GM19035 (cell line): ENCODE measurements around the gene NUCB1.
"Not testable (repeated sequence)": the region's sequence is repeated elsewhere in the genome, so short reads cannot be mapped to it uniquely, and the experiment has no call there.

ENCODE experiments used
- ATAC-seq: cut with Tn5 transposase; IDR thresholded peaks from one replicate; pipeline ENCODE4 v1.9.1; 2021; ENCODE audit not compliant: unreplicated experiment

Gene NUCB1

GRCh38 chr19:48899781-48900476 is at the start of gene NUCB1:
Gene NUCB1 (plus strand): TSS chr19:48900312. CDS start chr19:48900797, 485 bp downstream.
- ATAC-seq = peak; percentile 95

- ATAC-seq = no peak
Observed at GRCh38 chr19:48852292-48852691, 47.8 kb upstream of the NUCB1 start.

DNA sequence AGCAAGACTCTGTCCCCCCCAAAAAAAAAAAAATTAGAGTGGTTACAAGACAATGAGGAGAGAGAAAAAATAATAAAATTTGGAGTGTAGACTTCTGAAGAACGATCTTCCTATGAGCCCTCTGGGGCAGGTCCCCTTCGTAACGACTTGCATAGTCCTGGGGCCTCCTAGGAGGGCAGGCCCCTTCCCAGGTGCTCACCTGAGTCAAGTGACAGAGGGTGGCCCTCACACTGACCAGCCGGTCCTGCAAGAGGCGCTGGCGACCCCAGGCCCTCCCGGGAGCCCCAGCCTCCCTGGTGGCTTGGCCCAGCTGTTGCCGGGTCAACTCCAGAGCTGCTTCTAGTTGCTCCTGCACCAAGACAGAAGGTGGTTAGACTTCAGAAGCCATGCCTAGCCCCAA is 46.6 kb upstream of the NUCB1 start:
- ATAC-seq = no peak

DNA sequence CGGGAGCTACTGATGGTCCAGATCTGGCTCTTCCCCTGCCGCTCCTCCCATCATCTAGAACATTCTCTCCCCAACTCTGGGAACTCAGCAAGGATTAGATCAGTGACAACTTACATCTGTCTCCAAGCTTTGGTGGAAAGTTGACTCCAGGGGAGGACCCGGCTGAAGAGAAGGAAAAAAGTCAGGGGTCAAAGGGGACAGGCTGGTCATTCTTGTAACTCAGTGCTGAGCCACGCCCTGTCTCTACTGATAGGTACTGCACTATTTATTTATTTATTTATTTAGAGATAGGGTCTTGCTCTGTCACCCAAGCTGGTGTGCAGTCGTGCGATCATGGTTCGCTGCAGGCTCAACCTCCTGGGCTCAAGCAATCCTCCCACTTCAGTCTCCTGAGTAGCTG is 46.0 kb upstream of the NUCB1 start:
- ATAC-seq = no peak

- ATAC-seq = no peak
Observed at GRCh38 chr19:48856921-48857320, 43.2 kb upstream of the NUCB1 start.

DNA sequence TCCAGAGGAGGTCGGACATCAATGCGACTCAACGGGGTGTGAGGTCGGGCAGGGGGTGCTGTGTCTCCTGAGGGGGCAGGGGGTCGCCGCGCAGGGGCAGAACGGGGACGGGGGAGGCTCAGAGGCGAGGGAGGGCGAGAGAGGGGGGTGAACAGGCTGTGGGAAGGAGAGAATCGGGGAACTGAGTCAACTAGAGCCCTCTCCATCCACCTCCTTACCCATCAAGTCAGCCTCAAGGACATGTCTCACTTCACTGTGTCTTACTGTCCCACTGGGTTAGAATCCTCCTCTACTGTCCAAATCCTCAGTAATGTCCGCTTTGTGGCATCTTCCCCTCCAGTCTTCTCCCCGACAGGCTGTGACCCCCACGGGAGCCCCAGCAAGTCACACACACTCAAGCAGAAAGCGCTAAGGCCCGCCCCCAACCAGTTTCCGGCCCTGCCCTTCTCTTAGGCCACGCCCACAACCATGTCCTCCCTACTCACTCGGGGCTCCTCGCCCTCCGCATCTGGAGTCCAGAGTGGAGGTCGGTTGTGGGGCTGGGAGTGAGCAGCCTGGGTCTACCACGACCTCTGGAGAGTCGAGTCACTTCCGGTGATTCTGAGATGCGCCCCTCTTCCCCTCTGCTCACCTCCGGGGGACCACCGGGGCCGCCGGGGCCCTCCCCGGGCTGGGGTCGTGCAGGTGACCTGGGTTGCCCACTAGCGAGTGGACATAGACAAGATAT is 41.0 kb upstream of the NUCB1 start:
- ATAC-seq = no peak

DNA sequence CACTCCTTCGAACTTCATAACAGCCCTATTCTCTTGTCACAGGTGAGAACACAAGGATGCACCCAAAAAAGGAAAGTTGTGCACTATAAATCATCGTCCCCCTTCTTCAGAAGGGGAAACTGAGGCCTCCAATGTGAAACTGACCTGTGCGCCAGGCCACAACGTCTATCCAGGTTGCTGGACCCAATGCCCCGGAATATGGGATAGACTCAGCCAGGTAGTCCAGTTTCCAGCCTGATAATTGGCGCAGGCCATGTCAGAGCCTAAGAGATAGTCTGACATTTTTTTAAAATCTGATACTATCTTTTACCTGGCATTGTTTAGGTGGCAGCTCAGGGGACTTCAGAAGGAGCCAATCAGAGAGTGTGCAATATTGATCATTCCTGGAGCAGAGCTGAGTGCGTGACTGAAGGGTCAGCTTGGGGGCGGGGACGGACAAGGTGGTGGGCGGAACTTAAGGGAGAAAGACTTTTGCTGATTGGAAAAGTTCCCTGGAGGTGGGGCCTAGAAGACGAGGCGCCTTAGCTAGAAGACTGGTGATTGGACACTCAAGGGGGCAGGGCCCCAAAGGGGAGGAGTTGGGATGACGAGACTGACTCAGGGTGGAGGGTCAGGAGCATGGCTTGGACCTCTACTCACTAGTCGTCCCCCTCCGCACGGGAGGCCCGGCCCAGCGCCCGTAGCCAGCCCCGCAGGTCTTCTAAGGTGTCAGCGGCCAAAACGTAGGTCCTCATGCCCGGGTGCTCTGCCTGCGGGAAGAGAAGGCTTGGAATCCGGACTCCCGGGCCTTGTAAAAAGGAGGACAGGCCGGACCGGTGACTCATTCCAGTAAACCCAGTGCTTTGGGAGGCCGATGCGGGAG is 40.2 kb upstream of the NUCB1 start:
- no peak for ATAC-seq

GRCh38 chr19:48861313-48861712 is 38.8 kb upstream of the NUCB1 start:
- ATAC-seq = no peak

DNA sequence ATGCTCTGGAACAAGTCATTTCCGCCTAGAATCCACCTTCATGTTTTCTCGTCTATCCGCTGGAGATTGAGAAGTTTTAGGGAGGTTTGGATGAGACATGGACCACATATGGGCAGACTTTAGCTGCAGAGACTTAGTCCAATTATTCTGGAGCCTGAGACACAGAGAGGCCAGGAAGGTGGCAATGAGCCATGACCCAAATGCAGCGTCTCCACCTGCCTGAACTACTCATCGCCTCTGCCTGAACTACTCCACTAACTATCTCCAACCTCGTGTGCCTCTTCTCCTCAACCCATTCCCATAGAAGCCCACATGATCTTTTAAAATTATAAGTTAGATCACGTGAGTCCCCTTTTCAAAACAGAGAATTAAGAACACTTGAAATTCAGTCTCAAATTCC is 37.3 kb upstream of the NUCB1 start:
- ATAC-seq = no peak

DNA sequence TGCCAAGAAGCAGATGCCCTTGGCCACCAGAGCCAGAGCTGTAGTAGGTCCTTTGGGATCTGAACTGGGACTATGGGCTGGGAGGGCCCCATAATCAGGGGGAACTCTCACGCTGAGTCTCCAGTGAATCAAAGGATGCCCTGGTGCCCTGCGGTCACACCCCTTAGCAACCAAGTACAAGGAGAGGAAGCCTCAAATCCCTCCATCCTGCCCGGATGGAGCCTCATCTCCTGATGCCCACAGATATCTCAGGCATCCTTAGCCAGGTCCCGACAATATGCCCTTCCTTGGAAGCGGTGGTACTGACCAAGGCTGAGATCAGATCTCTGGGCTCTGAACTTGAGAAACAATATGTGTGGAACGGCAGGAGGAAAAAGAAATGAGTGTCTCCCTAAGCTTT is 33.4 kb upstream of the NUCB1 start:
- no peak for ATAC-seq

GRCh38 chr19:48867123-48867745 is 32.9 kb upstream of the NUCB1 start:
- ATAC-seq = no peak

GRCh38 chr19:48867746-48868113 is 32.4 kb upstream of the NUCB1 start:
- no peak for ATAC-seq

GRCh38 chr19:48868114-48868886 is 31.8 kb upstream of the NUCB1 start, which contains the start of gene PLEKHA4:
Gene PLEKHA4 (minus strand): TSS chr19:48868617. CDS start chr19:48867620, 997 bp downstream.
- ATAC-seq = no peak

DNA sequence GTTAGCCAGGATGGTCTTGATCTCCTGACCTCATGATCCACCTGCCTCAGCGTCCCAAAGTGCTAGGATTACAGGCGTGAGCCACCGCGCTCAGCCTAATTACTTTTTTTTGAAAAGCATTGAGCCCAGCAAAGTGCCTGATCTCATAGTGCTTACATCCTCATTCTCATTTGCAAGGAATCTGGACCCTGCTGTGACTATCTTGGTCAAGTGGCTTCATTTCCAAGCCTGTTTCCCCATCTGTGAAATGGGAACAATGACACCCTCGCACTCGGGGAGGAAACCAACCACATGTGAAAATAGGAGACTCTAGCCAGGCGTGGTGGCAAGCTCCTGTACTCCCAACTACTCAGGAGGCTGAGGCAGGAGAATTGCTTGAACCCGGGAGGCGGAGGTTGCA is 30.1 kb upstream of the NUCB1 start:
- no peak for ATAC-seq

DNA sequence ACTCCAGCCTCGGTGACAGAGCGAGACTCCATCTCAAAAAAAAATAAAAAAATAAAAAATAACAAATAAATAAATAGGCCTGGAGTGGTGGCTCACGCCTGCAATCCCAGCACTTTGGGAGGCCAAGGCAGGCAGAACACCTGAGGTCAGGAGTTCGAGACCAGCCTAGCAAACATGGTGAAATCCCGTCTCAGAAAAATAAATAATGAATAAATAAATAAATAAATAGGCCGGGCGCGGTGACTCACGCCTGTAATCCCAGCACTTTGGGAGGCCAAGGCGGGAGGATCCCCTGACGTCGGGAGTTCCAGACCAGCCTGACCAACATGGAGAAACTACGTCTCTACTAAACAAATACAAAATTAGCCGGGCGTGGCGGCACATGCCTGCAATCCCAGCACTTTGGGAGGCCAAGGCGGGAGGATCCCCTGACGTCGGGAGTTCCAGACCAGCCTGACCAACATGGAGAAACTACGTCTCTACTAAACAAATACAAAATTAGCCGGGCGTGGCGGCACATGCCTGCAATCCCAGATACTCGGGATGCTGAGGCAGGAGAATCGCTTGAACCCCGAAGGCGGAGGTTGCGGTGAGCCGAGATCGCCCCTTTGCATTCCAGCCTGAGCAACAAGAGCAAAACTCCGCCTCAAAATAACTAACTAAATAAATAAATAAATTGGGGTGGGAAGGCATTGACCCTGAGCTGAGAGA is 28.5 kb upstream of the NUCB1 start:
- not testable (repeated sequence) for ATAC-seq

DNA sequence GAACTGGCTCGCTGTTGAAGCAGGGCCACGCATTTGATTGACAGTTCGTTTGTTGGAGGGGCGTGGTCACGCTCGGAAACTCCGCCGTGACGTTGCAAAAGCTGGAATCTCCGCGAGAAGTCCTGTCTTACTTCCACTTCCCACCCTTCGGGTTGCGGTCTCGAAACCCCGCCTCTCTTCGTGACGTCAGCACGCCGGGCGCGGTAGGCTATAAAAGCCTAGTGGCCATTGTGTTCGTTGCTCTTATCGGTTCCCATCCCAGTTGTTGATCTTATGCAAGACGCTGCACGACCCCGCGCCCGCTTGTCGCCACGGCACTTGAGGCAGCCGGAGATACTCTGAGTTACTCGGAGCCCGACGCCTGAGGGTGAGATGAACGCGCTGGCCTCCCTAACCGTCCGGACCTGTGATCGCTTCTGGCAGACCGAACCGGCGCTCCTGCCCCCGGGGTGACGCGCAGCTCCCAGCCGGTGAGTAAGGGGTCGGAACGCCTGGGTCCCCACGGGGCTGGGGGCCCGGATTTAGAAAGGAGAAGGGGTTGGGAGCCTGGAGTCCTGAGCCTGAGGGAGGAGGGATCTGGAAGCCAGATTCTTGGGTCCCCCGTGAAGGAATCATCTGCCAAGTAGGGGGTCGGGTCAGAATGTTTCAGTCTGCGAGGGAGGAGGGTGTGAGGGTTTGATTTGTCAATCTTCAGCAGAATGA is 27.8 kb upstream of the NUCB1 start, which contains the start of gene PPP1R15A:
Gene PPP1R15A (plus strand): TSS at position 240 of the 702 bp plus-strand sequence. CDS start 813 bp downstream, outside the sequence.
- peak; percentile 60 for ATAC-seq

DNA sequence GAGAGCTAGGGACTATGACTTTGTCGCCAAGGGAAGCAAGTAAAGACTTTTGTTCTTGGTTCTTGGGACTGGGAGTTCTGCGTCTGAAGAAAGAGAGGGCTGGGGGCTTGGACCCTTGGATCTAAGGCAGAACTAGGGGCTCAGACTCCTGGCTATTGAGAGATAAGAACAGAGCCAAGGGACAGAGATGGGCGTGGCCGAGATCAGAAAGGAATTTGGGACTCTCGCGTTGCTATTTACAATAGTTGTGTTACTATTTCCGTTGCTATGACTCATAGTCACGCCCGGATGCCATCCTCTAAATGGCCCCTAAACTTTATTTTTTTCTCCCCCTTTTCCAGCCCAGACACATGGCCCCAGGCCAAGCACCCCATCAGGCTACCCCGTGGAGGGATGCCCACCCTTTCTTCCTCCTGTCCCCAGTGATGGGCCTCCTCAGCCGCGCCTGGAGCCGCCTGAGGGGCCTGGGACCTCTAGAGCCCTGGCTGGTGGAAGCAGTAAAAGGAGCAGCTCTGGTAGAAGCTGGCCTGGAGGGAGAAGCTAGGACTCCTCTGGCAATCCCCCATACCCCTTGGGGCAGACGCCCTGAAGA is 27.1 kb upstream of the NUCB1 start:
- ATAC-seq = no peak

DNA sequence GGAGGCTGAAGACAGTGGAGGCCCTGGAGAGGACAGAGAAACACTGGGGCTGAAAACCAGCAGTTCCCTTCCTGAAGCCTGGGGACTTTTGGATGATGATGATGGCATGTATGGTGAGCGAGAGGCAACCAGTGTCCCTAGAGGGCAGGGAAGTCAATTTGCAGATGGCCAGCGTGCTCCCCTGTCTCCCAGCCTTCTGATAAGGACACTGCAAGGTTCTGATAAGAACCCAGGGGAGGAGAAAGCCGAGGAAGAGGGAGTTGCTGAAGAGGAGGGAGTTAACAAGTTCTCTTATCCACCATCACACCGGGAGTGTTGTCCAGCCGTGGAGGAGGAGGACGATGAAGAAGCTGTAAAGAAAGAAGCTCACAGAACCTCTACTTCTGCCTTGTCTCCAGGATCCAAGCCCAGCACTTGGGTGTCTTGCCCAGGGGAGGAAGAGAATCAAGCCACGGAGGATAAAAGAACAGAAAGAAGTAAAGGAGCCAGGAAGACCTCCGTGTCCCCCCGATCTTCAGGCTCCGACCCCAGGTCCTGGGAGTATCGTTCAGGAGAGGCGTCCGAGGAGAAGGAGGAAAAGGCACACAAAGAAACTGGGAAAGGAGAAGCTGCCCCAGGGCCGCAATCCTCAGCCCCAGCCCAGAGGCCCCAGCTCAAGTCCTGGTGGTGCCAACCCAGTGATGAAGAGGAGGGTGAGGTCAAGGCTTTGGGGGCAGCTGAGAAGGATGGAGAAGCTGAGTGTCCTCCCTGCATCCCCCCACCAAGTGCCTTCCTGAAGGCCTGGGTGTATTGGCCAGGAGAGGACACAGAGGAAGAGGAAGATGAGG is 26.4 kb upstream of the NUCB1 start:
- ATAC-seq = no peak
